ENCODE data around the gene CFAP70.
"Not testable (repeated sequence)": the region's sequence is repeated elsewhere in the genome, so short reads cannot be mapped to it uniquely, and the experiment has no call there.

CFAP70 gene

DNA sequence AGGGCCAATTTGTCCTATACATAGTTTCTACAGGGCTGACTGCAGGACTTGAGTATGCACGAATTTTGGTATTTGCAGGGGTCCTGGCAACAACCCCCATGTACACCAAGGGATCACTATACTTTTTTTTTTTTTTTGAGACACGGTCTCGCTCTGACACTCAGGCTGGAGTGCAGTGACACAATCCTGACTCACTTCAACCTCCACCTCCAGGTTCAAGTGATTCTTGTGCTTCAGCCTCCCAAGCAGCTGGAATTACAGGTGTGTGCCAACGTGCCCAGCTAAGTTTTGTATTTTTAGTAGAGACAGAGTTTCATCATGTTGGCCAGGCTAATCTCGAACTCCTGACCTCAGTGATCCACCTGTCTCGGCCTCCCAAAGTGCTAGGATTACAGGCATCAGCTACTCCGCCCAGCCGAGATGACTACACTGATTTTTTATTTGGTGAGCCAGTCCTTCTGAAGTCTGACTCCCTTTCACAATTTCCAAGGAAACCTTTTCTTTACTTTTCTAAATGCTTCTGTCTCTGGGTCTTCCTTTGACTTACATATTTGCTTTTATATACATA, 19.8 kb downstream of the CFAP70 start:
- no peak for DNase-seq

GRCh38 chr10:73333202-73333601, 25.5 kb downstream of the CFAP70 start:
- no peak for DNase-seq

DNA sequence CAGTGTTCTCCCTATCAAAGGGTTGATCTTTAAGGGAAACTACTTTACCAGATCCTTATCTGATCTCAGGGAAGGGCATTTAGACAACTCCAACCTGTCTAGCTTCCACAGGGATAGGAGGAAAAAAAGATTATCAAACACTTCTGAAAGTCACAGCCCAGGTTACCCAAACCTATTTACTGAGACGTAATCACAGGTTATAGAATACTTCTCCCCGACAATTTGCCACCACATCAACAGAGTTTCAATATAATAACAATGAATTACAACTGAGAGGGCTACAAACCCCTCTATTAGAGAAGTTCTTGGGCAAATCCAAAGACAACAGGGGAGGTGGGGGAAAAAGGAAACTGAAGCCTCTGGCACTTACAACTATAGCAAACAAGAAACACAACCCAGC, 26.3 kb downstream of the CFAP70 start:
- no peak for DNase-seq

DNA sequence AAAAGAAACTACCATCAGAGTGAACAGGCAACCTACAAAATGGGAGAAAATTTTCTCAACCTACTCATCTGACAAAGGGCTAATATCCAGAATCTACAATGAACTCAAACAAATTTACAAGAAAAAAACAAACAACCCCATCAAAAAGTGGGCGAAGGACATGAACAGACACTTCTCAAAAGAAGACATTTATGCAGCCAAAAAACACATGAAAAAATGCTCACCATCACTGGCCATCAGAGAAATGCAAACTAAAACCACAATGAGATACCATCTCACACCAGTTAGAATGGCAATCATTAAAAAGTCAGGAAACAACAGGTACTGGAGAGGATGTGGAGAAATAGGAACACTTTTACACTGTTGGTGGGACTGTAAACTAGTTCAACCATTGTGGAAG, 30.1 kb downstream of the CFAP70 start:
- not testable (repeated sequence) for DNase-seq

DNA sequence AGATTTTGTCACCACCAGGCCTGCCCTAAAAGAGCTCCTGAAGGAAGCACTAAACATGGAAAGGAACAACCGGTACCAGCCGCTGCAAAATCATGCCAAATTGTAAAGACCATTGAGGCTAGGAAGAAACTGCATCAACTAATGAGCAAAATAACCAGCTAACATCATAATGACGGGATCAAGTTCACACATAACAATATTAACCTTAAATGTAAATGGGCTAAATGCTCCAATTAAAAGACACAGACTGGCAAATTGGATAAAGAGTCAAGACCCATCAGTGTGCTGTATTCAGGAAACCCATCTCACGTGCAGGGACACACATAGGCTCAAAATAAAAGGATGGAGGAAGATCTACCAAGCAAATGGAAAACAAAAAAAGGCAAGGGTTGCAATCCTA, 33.4 kb downstream of the CFAP70 start:
- not testable (repeated sequence) for DNase-seq

- DNase-seq, result not testable (repeated sequence)
Observed at GRCh38 chr10:73323582-73323981, 35.1 kb downstream of the CFAP70 start.

GRCh38 chr10:73310475-73310874, 48.2 kb downstream of the CFAP70 start:
- no peak for DNase-seq

- DNase-seq, result no peak
Observed at GRCh38 chr10:73307203-73307800, 51.4 kb downstream of the CFAP70 start.

GRCh38 chr10:73306171-73306708, 52.4 kb downstream of the CFAP70 start:
- DNase-seq, result no peak

GRCh38 chr10:73296946-73297345, 61.7 kb downstream of the CFAP70 start:
- DNase-seq, result no peak

GRCh38 chr10:73293461-73293860, 65.2 kb downstream of the CFAP70 start:
- DNase-seq, result no peak

DNA sequence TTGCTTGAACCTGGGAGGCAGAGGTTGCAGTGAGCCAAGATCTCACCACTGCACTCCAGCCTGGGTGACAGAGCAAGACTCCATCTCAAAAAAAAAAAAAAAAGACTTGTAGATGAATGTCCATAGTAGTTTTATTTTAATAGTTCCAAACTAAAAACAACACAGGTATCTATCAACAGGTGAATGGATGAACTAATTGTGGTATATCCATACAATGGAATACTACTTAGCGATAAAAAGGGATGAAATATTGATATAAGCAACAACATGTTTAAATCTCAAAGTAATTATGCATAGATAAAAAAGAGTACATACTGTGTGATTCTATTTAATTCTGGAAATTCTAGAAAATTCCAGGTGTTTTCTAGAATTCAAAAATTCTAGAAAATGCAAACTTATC, 68.7 kb downstream of the CFAP70 start:
- no peak for DNase-seq

- DNase-seq, result no peak
Observed at GRCh38 chr10:73287441-73287840, 71.2 kb downstream of the CFAP70 start.

GRCh38 chr10:73281097-73281496, 77.6 kb downstream of the CFAP70 start:
- no peak for DNase-seq

GRCh38 chr10:73264423-73264822, 94.2 kb downstream of the CFAP70 start:
- no peak for DNase-seq

DNA sequence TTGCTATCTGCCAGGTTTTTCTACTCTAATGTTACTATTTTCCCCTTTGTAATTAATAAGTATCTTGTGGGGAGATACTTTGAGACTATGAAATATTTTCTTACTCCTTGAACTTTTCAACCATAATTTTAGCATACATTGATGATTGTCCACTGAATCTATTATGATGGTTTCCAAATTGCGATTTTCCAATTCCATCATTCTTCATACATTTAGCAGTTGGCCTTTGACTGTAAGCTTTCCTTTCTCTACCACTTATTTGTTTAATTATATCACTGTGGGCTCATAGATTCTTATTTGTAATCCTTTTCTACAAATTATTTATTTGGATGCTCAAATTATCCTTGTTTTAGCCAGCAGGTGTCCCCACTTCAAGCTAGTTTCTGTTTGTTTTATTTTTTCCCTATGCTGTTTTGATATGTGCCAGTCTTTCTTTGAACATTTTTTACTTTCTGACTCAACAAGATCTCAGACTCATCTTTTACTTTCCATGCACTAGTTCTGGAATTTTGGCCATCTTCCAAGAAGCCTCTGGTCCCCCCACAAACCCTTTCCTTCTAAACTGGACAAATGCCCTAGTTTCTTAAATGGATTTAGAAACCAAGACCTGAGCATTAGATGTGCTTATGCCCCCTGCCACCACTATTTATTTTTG, 94.8 kb downstream of the CFAP70 start:
- no peak for DNase-seq

GRCh38 chr10:73262880-73263555, 95.6 kb downstream of the CFAP70 start:
- no peak for DNase-seq

DNA sequence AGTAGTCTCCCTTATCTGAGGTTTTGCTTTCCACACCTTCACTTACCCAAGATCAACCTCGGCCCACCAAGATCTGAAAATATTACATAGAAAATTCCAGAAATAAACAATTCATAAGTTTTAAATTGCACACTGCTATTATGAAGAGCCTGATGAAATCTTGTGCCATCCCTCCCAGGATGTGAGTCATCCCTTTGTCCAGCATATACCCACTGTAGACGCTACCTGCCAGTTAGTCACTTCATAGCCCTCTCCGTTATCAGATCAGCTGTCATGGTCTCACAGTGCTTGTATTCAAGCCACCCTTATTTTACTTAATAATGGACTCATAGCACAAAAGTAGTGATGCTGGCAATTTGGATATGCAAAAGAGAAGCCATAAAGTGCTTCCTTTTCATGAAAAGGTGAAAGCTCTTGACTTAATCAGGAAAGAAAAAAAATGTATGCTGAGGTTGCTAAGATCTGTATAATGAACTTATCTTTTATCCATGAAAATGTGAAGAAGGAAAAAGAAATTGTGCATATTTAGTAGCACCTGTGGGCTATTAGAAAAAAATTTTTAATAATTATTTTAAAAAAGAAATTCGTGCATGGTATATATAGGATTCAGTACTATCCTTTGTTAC, 96.4 kb downstream of the CFAP70 start:
- no peak for DNase-seq

DNA sequence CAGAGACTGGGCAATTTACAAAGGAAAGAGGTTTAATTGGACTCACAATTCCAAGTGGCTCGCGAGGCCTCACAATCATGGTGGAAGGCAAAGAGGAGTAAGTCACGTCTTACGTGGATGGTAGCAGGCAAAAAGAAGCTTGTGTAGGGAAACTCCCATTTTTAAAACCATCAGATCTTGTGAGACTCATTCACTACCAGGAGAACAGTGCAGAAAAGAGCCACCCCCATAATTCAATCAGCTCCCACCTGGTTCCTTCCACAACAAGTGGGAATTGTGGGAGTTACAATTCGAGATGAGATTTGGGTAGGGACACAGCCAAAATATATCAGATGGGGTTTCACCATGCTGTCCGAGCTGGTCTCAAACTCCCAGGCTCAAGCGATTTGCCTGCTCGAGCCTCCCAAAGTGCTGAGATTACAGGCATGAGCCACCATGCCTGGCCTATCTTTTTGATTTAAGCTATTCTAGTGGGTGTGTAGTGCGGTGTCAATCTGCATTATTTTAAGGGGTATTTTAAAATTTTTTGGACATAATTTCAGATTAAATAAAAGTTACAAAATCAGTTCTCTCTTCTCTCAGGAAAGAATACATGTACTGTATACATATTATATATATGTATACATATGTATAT, 97.2 kb downstream of the CFAP70 start:
- no peak for DNase-seq

GRCh38 chr10:73258612-73259011, 100.1 kb downstream of the CFAP70 start:
- DNase-seq, result not testable (repeated sequence)

- DNase-seq, result no peak
Observed at GRCh38 chr10:73253225-73253555, 105.5 kb downstream of the CFAP70 start.

- DNase-seq, result peak; percentile 94
Observed at GRCh38 chr10:73252445-73253224, 106.0 kb downstream of the CFAP70 start, which contains the start of gene MRPS16. Gene MRPS16, minus strand, starts transcription at chr10:73252644. Its CDS starts 162 bp downstream, at chr10:73252482.
